GM18867 (cell line): ENCODE results near the gene TMEM175.

Experiments
- ATAC-seq: cut with Tn5 transposase; IDR thresholded peaks from one replicate; pipeline ENCODE4 v1.9.1; 2021; ENCODE audit warnings: mild to moderate bottlenecking, moderate library complexity; ENCODE audit not compliant: unreplicated experiment

TMEM175 gene

DNA sequence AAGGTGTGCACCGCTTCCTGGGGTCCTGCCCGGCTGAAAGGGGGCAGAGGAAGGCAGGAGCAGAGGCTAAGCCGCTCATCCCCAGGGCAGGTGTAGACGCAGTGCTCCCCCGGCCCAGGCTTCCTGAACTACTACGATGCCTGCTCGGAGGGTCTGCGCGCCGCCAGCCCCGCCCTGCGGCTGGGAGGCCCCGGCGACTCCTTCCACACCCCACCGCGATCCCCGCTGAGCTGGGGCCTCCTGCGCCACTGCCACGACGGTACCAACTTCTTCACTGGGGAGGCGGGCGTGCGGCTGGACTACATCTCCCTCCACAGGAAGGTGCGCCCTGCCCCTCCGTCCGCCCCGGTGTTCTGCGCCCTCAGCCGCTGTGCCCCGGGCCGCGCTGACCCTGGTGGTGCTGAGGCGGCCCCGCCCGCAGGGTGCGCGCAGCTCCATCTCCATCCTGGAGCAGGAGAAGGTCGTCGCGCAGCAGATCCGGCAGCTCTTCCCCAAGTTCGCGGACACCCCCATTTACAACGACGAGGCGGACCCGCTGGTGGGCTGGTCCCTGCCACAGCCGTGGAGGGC is 69.4 kb downstream of the TMEM175 start:
- ATAC-seq = no peak

DNA sequence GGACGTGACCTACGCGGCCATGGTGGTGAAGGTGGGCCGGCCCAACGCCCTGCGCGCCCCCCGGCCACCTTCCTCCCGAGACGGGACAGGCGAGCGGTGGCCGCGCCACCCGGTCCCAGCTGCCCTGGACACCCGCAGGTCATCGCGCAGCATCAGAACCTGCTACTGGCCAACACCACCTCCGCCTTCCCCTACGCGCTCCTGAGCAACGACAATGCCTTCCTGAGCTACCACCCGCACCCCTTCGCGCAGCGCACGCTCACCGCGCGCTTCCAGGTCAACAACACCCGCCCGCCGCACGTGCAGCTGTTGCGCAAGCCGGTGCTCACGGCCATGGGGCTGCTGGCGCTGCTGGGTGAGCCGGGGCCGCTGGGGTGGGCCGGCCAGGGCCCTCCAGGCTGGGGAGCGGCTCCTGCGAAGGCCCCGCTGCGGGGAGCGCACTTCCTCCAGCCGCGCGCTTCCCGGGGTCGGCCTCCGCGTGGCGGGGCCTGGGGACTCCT is 69.9 kb downstream of the TMEM175 start:
- no peak for ATAC-seq

DNA sequence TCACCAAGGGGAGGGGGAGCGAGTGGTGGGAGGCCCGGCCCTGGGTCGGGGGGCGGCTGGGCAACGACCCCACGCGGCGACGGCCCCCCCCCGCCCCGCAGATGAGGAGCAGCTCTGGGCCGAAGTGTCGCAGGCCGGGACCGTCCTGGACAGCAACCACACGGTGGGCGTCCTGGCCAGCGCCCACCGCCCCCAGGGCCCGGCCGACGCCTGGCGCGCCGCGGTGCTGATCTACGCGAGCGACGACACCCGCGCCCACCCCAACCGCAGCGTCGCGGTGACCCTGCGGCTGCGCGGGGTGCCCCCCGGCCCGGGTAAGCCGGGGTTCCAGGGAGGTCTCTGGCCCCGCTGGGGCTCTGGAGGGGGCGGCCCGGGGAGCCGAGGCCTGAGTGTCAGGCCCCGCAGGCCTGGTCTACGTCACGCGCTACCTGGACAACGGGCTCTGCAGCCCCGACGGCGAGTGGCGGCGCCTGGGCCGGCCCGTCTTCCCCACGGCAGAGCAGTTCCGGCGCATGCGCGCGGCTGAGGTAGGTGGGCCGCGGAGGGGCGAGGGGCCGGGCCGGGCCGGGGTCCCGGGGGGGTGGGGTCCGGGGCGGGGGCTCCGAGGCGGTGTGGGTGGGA is 70.5 kb downstream of the TMEM175 start:
- no peak for ATAC-seq

DNA sequence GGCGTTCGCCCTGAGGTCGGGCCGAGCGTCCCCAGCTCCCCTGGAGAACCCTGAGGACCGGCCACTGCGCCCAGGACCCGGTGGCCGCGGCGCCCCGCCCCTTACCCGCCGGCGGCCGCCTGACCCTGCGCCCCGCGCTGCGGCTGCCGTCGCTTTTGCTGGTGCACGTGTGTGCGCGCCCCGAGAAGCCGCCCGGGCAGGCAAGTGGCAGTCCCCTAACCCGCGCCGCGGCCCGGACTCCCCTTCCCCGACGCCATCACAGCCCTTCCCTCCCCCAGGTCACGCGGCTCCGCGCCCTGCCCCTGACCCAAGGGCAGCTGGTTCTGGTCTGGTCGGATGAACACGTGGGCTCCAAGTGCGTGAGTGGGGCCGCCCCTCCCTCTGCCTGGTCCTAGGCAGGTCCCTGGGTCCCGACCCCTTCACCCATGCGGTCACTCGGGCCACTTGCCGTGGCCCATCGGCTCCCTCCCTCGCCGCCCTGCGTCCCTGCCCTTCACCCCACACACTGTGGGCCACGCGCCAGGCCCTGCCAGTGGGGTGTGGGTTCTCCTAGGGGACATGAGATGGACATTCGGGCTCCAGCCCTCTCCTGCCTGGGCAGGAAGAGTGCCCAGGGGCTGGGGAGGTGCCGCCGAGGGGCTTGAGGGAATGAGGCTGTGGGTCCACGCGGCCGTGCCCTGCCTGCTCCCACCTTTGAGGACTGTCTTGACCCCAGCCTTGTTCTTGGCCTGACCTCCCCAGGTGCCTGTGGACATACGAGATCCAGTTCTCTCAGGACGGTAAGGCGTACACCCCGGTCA is 71.2 kb downstream of the TMEM175 start:
- no peak for ATAC-seq

DNA sequence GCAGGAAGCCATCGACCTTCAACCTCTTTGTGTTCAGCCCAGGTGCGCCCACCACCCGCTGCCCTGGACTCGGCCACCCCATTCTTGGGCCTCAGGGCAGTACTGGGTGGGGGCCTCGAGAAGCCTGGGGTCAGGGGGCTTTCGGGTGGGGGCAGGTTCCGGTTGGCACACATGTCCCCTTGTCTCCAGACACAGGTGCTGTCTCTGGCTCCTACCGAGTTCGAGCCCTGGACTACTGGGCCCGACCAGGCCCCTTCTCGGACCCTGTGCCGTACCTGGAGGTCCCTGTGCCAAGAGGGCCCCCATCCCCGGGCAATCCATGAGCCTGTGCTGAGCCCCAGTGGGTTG is 71.8 kb downstream of the TMEM175 start:
- no peak for ATAC-seq

DNA sequence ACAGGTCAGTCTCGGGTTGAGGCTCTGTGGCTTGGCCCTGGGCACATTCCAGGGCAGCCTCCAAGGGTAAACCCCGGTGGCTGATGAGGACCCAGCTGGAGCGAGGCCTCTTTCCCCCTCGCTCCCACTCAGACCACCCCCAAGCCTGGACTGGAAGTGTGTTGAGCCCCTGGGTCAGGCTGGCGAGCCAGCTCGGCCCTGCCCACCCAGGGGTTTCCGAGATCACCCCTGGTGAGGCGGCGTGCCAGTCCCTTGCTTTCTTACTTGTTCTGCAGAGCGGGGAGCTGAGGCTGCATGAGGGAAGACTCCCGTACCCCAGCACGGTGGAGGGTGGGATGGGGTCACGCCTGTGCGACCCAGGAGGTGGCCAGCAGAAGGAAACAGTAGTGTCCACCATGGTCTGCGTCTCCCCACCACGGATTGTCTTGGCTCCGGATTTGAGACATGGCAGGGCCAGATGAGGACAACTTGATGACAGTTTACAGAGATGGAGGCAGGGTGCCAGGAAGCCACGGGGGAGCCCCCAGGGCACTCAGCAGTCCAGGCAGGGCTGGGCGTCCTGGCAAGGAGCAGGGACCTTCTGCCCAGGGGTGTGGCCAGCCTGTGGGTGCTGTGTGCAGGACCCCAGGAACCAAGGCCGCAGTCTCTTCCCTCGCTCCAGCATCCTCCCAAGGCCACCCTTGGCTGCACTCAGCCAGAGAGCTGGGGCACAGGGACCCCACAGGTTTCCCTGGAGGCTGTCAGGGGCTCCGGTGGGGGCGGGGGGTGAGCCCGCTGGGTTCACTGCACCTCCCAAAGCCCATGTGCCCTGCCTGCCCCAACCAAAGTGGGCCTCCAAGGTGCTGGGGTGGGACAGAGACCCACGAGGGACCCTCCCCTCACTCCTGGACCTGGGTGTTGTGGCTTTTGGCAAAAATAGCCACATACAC is 72.6 kb downstream of the TMEM175 start:
- ATAC-seq = no peak

DNA sequence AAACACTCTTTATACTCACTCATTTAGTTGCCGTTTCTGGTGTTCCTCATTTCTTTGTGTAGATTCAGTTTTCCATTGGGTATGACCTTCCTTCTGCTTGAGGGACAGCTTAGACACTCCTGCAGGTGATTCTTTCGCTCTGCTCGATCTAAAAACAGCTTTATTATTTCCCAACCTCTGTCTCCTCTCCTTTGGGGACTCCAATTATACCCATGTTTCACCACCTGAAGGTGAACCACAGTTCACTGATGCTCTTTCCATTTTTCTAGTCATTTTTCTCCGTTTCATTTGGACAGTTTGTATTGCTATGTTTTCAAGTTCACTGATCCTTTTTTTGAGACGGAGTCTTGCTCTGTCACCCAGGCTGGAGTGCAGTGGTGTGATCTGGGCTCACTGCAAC is 74.6 kb downstream of the TMEM175 start:
- no peak for ATAC-seq
